GM18502 (cell line): ENCODE data around the gene SBNO1.

Experiments used
- ATAC-seq: cut with Tn5 transposase; IDR thresholded peaks from one replicate; pipeline ENCODE4 v1.9.1; 2021; ENCODE audit warnings: mild to moderate bottlenecking; ENCODE audit not compliant: unreplicated experiment, poor library complexity

The SBNO1 gene

DNA sequence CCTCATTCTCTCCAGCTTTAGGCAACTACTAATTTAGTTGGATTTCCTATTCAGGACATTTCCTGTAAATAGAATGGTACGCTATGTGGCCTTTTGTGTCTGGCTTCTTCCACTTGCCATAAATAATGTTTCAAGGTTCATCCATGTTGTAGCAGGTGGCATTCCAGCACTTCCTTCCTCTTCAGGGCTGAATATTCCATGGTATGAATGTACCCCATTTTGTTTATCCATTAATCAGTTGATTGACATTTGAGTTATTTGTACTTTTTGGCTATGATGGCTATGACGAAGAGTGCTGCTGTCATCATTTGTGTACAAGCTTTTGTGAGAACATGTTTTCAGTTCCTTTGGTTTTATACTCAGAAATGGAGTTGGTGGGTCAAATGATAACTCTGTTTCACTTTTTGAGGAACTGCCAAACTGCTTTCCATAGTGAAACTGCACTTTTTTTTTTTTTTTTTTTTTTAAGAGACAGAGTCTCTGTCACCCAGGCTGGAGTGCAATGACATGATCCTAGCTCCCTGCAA is 86.5 kb downstream of the SBNO1 start:
- peak; percentile 86 for ATAC-seq

DNA sequence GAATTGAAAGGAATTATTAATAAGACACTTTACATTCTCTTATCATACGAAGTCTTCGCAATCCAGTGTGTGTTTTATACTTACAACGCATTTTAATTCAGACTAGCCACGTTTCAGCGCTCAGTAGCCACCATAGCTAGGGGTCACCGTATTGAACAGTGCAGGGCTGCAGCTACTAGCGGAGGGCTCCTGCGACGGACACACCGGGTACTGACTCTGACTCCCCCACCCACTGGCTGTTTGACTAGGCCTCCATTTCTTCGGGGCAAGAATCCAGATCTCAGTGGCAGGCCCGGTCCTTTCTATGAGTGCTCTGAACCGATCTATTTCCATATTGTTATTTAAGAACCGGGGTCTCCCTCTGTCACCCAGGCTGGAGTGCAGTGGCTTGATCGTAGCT is 91.5 kb downstream of the SBNO1 start:
- no peak for ATAC-seq

DNA sequence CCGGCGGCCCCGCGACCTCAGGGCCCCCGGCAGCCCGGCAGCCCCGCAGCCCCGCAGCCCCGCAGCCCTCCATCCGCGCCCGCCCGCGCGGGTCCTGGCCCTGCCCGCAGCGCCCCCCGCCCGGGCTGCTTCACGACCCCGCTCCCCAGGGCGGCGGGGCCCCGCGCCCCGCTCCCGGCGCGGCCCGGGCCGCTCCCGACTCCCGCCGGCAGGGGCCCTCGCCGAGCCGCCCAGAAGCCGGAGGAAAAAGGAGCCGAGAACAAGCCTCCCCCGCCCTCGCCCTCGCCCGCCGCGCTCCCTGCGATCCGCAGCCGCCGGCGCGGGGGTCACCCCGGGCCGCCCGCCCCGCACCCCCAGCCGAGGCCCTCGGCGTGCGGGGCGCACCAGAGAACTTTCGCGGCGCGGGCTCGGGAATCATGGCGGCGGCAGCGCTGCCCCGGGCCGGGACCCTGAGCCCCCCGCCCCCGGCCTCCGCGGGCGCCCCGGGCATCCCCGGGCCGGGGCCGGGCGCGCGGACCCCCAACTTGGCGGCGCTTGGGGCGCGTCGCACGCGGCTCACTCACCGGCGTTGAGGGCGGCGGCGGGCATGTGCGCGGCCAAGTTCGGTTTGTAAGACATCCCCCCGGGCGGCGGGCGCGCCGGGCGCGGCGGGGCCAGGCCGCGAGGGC is 93.5 kb downstream of the SBNO1 start:
- peak; percentile 67 for ATAC-seq

DNA sequence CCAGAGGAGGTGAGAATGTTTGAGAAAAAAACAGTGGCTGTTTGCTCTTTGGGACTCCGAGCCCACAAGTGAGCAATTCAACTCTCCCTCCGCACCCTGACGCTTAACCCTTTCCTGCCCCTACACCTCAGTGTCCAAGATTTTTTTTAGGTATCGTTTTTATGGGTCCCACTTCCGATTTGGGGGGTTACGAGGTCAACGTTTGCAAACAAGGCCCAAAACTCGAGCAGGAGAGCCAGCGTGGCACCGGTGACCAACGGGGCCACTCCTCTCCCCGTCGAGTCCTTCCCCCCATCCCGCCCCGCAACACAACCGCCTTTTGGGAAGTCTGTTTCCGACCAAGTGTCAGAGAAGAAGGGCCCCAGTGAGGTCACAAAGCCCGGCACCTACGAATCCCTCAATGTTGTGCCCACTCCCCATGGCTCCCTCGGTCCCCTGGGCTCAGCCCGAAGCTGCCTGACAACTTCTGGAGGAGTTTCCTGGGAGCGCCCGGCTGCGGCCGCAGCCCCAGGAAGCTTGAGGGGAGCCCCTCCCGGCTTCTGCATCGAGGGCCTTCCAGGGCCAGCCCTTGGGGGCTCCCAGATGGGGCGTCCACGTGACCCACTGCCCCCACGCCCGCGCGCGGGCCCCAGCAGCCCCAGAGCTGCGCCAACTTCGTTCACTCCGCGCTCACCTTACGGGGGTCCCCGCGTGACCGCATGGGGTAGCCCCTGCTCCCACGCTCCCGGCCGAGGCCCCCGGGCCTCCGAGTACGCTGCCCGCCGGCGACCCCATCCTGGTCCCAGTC is 94.2 kb downstream of the SBNO1 start:
- ATAC-seq = peak; percentile 20

DNA sequence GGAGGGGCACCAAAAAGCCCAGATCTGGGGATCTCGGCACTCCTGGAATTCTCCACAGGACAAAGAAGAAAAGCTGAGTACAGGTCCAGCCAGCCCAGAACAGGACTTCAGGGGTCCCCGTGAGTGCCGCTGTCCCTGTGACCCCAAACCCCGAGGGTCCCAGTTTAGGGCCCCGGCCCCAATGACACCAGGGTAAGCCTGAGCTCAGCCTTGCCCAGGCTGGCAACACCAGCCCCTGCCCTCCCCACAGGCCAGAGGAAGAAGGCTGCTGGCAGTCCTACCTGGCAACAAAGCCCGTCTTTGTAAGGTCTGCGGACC is 94.8 kb downstream of the SBNO1 start:
- no peak for ATAC-seq

DNA sequence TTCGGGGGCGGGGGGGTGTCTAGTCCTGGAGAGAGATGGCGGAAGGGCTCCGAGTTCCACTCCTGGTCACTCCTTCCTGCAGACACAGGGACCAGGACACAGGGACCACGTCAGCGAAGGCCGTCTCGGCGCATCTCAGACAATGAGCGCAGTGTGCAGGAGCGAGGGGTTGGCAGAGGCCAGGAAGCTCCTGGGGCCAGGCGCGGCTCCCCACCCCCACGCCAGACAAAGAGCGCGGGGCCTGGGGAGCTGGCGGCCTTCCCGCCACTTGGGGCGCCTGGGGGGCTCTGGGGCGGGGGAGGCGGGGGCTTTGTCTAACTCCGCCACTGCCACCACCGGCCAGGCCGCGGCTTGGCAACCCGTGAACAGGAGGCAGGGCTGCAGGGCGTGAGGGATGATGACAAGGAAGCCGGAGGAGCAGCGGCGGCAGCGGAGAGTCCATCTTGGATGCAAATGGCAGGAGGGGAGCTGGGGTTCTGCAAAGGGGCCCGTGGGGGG is 95.2 kb downstream of the SBNO1 start:
- no peak for ATAC-seq

DNA sequence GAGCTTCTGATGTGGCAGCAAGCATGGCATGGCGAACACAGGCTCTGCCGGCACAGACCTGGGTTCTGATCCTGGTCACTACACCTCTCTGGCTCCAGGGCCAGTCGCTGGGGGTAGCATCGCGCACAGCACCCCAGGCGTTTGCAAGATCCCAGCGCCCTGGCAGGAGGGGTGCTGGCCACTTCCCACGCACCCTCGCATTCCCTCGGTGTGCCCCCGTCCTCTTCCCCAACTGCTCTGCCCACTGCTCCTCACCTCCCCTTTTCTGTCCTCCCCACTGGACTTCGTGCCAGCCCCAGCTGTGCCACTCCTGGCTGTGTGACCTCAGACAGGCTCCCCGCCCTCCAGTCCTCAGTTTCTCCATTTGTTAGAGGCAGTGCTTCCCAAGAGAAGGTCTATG is 95.8 kb downstream of the SBNO1 start:
- no peak for ATAC-seq

DNA sequence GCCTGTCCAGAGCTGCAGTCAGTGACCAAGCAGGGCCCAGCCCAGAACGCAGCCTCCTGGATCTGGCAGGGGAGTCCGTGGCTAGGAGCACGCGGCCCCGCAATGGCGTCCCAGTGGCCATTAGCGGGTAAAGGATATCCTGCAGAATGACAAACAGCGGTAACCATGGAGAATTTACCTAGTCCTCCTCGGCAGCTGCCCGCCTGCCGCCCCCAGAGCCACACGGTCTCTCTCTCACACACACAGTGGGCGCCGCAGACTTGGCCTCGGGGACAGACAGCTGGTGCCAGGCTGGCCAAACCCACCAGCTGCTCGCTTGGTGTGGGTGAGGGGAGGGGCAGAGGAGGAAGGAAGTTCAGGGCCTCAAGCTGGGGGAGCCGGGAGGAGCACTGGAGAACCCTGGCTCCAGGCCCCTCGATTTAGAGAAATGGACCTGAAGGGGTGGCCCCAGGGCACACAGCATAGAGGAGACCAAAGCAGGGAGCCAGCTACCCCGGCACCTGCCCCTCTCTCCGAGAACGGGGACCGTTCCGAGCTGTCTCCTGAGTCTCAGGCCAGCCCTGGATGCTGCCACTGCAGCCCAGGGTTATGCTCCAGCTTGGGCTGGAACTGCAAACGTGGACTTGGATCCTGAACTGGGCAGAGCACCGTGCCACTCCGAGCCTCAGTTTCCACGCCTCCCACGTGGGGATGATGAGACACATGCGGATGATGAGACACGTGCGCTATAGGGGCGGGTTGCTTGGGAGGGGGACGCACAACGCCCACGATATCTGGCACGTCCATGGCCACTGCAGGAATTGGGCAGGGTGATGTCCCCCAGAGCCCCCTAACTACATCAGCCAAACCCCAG is 96.4 kb downstream of the SBNO1 start:
- no peak for ATAC-seq

DNA sequence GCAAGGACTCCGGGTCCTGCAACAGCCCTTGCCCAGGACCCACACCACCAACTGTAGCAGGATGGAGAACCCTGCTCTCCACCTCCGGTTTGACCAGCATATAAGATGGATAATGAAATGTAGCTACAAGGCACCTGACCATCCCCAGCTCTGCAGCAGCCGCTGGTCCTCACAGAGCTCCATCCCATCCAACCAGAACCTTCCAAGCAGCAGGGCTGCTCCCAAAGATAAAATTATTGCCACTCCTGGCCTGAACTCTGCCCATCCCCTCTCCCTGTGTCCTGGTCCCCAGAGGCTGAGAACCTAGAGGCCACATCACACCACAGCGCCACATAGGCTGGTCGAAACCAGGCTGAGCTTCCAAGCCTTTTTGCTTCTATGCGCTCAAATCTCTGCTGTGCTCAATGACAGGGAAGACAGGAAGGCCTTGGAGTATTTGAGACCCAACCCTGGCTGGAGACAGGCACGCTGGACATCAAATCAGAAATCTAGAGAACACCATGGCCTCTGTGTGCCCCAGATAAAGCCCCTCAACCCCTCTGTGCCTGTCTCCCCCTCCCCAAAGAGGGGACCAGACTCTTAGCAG is 97.2 kb downstream of the SBNO1 start:
- no peak for ATAC-seq

DNA sequence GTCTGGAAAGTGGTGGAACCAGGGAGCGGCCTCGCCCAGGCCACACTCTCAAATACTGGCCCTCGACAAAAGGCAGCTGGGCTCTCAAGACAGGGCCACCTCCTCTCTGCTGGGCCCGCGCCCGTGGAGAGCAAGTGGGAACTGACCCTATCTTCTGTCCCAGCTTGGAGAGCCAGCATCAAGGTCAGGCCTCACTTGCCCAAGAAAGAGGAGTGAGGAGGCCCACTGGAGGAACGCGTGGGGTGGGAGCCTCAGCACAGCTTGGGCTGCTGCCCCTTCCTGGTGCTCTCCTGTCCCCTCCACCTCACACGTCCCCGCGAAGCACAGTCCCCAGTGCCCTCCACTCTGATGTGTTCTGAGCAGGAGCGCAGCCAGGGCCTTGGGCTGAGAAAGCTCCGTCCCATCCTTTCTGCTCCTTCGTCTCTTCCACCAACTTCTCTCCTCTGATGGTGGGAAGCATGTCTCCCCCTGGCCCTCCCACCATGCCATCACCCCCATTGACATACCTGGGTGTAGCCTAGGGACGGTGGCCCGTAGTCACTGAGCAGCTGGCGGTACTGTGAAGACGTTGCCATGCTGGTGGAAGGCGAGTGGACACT is 97.9 kb downstream of the SBNO1 start:
- ATAC-seq = no peak

DNA sequence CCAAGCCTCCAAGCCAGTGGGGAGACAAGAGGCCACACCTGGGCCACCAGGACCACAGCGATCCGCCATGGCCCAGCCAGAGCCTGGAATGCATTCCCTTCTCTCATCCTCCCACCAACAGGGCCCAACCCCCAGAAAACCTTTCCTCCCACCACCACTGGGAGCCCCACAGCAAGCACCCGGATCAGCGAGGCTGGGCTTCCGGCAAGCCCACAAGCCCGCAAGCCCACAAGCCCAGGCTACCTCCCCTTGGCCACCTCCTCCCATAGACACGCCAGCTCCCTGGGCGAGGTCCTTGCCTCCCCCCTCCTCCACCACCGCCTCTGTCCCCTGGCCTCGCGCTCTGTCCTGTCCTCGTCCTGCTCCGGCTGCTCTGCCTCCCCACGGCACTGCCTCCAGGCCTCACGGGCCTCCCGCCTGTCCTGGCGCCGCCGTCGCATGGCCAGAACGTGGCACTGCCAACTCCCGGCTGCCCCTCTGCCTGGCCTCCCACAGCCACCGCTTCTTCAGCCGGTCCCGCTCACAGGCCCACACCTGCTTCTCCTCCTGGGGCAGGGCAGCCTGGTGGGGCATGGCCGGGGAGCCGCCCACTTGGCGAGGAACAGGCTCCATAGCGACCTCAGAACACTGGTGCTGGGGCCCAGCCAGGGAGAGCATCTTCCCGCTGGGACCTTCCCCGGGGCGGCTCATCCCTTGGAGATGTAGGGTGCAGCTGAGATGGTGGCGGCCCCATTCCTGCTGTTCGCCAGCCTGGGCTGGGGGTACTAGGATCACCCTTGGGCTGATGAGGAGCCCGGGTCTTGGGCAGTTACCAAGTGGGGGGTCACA is 98.6 kb downstream of the SBNO1 start:
- ATAC-seq = no peak

DNA sequence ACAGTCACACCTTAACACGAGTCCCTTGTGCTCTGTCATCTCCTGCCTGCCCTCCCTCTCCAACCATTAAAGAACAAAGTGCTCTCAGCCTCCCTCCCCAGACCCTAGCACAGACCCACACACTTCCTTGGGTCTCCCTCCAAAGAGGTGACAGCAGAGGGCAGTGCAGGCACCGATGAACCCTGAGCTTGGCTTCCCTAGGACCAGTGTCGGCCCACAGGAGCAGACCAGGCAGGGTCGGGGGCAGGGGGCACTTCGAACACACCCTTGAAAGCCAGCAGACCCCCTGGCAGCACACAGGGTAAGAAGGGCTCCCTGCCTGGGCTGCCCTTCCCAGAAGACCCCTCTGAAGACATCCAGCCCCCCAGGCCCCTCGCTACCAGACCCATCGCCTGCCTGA is 100.0 kb downstream of the SBNO1 start:
- no peak for ATAC-seq

DNA sequence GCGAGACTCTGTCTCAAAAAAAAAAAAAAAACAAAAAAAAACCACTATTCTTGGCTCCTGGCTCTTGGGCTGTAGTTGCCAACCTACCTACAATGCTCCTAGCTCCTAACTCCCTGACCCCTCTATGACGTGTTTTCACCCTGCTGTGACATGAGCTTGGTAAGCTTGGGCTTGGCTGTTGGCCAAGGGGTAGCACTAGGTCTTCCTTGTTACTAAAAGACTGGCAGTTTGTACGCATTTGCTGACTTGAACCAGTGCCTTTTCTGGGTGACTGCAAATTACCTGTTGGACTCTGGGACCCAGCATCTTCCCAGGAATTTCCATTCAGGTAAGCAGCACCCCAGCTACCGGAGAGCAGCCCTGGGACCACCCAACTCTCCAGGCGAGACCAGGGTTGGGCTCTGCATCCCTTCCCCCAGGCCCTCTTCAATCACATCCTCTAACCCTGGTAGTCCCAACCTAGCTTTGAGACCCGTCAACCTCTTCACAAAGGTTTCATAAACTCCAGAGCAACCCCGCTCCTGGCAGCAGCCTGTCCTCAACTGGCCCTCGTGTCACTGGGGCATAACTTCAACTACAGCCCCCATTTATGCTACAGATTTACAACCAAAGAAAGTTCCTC is 101.3 kb downstream of the SBNO1 start:
- ATAC-seq = no peak

DNA sequence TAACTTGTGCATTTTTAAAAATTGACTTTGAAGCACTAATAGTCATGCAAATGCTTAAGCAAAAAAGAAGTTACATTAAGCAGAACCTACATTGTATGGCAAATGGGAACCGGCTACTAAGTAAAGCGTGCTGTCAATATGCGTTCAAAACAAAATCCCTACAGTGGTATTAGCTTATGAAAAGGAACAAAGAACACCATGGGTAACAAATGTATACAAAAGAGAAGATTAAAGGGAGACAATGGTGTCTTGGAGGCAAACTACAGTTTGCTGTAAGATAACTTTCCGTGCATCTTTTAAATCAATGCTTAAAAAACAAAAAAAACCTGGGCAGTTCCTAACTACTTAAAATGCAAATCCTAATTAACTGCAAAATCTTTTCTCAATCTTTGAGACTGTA is 103.5 kb downstream of the SBNO1 start:
- ATAC-seq = no peak

DNA sequence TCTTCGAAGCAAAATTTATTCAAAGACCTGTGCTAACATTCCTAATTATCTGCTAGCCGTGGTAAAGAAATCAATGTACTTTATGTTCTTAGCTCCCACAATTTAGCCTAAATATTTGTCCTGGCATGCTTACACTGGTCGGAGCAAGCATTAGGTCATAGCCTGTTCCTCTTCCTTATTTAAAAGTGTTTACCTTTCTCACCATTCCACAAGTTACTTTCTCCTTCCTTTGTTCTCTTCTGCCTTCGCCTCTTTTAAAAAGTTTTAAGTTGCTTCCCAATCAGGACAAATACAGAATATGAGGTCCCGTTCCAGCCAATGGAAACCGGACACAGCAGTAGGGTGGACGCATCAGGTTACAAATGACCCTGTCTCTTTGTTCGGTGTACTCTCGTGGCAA is 104.6 kb downstream of the SBNO1 start:
- ATAC-seq = no peak

DNA sequence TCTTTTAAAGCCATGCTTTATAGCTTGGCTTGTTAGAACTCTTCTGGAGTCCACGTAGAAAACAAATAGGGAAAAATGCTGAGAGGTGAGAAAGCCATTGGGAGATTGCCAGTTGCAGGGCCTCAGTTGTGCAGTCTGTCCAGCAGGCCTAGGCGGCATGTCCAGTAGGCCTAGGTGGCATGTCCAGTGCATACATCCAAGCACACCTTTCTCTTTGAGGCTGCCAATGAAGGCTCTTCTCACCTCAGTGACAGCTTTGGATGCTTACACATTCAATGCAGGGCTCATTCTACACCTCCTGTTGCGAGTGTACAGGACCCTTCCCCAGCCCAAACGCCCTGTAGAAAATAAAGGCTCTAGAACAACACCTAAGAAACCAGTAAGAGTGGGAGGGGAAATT is 106.1 kb downstream of the SBNO1 start:
- ATAC-seq = no peak

DNA sequence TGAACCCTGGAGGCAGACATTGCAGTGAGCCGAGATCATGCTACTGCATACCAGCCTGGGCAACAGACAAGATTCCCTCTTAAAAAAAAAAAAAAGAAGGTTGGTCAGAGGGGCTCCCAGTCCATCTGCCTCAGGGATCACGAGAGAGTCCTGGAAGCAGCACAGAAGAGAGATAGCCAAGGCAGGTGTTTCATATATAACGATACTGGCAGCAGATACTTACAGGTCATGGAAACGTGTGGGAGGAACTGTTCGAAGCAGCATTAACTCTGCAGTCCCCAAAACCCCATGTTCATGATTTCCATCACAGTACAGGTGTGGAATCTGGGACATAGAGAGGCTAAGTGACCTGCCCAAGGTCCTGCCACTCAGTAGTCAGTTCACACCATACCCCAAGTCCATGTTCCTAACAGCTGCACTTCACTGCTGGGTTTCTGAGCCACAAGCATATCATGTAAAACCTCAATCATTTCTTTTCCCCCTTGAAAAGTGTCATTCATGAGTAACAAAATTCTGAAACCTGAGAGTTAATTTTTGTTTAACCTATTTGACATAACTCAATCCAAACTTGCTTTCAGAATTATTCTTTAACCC is 109.7 kb downstream of the SBNO1 start:
- no peak for ATAC-seq

DNA sequence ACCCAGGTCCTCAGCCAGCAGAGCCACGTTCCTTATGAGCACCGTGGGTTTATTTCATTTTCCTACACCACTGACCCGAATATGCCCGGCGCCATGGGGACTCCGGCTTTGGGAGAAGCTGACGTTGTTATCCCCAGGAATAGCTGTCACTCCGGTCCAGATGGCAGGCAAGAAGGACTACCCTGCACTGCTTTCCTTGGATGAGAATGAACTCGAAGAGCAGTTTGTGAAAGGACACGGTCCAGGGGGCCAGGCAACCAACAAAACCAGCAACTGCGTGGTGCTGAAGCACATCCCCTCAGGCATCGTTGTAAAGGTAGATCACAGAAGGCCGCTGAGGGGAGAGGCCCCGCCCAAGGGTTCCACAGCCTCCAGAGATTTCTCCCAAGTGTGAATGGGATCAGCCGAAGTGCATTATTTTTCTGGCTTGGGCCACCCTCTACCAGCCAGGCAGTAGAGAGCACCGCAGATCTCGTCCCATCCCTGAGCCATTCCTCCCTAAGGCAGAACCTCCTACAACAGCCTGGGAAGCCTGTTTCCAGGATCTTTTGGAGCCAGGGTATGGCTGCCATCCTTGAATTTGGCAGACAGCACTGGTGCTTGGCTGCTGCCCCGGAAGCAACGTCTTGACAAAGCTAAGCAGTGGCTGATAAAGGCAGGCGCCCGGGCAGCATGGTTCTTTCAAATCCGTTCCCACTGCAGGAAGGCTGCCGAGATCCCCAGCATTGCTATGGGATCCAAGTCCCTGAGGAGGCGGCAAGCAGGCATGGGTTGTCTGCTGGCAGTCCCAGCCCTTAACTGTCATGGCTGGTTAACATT is 110.8 kb downstream of the SBNO1 start:
- no peak for ATAC-seq
